ENCODE data around the gene CCDC63. TPM values are rescaled to one million over a fixed set of nuclear protein-coding genes. Genes with fewer than 3 reads are reported as not detected.
"Not testable (repeated sequence)": the region's sequence is repeated elsewhere in the genome, so short reads cannot be mapped to it uniquely, and the experiment has no call there.

Gene CCDC63
- total RNA-seq, 1 experiment from 2014 or later: not detected

DNA sequence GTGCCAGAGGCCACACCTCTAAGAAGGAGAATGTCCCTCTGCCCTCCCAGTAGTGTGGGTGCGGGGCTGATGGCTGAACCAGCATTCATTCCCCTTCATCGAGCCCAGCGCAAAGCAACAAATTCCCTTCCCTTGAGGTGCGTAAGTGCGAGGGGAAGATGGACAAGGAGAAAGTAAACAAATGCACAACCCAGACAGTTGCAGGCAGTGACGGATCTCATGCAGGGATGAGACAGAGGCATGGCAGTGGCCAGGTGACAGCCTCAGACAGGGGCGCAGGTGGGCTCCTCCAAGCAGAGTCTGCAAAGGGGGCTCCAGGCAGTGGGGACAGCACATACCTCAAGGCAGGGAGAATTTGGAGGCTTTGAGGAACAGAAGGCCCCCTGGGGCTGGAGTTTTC lies 75.9 kb downstream of the CCDC63 start:
- DNase-seq (ENCODE audit: low read depth): no peak

GRCh38 chr12:110923192-110923591 lies 76.4 kb downstream of the CCDC63 start:
- DNase-seq (ENCODE audit: low read depth): no peak

GRCh38 chr12:110923692-110924334 lies 77.0 kb downstream of the CCDC63 start:
- DNase-seq (ENCODE audit: low read depth): no peak

GRCh38 chr12:110927546-110927945 lies 80.8 kb downstream of the CCDC63 start:
- DNase-seq (ENCODE audit: low read depth): no peak

DNA sequence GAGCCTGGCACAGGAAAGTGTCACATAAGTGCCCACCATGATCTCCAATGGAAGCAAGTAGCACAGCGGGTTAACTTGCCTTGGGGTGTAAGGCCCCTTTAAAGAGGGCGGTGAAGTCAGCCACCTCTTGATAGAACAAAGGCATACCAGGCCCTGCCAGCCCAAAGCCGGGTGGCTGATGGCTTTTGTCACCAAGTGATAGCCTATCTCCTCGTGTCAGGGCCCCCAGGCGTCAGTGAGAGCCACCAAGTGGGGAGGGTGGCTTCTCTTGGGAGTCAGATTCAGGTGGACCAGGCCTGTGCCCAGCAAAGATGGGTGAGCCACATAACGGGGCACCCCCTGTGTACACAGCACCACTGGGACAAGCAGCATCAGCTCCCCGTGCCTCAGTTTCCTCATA lies 81.9 kb downstream of the CCDC63 start:
- no peak for DNase-seq (ENCODE audit: low read depth)

- DNase-seq (ENCODE audit: low read depth): no peak
Observed at GRCh38 chr12:110929818-110930217, 83.0 kb downstream of the CCDC63 start.

DNA sequence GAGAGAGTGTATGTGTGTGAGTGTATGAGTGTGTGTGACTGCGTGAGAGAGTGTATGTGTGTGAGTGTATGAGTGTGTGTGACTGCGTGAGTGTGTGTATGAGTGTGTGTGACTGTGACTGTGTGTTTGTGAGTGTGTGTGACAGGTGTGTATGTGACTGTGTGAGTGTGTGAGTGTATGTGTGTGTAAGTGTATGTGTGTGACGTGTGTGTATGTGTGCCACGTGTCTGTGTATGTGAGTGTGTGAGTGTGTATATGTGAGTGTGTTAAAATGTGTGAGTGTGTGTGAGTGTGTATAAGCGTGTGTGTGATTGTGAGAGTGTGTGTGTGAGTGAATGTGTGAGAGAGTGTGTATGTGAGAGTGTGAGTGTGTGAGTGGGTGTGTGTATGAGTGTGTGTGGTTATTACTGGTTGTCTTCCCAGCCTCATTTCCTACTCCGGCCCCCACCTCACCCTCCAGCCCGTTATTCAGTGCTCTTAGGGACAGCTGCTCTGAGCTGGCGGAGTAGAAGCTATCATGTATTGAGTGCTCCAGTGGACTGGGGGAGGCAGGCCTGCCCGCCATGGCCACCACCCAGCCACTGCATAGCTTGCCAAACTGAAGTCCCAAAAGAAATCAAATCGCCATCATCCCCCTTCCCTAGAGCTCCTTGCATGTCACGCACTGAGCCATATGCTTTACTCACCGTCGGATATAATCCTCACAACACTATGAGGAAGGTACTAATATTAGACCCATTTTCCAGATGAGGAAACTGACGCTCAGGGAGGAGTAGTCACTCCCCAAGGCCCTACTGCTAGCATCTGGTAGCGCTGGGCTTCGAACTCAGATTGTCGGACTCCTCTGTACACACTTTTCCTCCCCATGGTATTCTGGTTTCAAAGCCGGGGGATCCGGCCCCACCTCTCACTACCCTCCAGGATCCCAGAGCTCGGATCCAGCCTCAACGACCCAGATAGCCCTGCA lies 83.8 kb downstream of the CCDC63 start:
- no peak for DNase-seq (ENCODE audit: low read depth)

DNA sequence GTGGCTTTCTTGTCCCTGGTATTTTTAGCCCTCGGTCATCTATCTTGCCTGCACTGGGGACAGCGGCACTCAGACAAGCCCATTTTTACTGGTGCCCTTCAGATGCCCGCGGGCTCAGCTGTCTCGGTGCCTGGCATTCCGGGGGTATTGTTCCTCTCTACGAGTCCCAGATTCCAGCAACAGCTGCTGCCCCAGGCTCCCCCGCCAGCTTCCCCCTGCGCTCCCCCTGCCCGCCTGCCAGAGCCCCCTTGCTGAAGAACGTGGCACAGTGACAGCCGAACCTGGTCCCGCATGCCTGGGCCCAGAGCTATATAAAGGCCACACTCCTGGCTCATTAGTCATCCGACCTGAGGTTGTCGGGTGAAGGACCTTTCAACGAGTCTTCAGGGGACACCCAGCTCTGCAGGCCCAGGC lies 84.5 kb downstream of the CCDC63 start:
- DNase-seq (ENCODE audit: low read depth): peak; percentile 9

GRCh38 chr12:110932046-110932445 lies 85.3 kb downstream of the CCDC63 start:
- no peak for DNase-seq (ENCODE audit: low read depth)

DNA sequence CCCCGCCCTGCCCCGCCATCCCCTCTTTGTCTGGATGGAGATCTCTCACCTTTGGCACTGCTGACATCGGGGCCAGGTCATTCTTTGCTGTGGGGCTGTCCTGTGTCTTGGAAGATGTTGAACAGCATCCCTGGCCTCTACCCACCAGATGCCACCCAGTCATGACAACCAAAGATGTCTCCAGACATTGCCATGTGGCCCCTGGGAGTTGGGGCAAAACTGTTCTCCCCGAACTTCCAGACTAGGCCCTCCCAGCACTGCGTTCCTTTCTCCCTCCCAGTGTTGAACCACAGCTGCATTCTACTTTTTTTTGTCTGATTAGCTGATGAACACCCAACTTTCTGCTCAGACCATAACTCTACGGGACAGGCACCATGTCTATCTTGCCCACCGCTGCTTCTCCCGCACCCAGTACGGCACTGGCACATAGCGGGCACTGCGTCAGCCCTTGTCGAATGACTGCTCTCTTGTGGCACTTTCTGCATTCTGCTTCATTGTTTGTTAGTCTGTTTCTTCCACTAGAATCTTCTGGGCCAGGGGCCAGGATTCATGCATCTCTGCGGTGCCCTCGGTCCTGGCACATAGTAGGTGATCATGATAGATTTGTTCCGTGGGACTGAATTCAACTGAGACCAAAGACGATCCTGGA lies 86.7 kb downstream of the CCDC63 start:
- DNase-seq (ENCODE audit: low read depth): no peak

GRCh38 chr12:110934093-110934852 lies 87.5 kb downstream of the CCDC63 start:
- no peak for DNase-seq (ENCODE audit: low read depth)

GRCh38 chr12:110935588-110935987 lies 88.8 kb downstream of the CCDC63 start:
- no peak for DNase-seq (ENCODE audit: low read depth)

DNA sequence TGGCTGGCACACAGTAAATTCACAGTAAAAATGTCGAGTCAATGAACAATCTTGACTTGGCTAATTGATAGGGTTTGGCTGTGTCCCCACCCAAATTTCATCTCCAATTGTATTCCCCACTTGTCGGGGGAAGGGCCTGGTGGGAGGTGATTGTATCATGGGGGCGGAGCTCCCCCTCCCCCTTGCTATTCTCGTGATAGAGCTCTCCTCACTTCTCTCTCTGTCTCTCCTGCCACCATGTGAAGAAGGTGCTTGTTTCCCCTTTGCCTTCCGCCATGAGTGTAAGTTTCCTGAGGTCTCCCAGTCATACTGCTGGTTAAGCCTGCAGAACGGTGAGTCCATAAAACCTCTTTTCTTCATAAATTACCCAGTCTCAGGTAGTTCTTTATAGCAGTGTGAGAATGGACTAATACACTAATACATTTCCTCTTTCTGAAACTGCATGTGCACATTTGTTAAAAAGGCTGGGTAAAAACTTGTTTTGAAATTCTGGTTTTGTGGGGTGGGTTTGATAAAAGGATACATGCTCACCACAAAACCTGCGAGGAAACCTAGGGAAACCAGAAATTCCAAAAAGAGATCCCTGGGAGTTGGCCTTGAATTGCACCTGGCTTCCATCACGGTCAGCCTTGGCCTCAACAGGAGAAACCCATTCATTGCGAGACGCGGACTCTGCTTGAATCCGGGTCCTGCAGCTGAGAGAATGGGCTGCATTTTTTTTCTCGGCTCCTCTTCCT lies 89.7 kb downstream of the CCDC63 start:
- no peak for DNase-seq (ENCODE audit: low read depth)

GRCh38 chr12:110937104-110937641 lies 90.4 kb downstream of the CCDC63 start:
- DNase-seq (ENCODE audit: low read depth): peak; percentile 16

GRCh38 chr12:110940296-110940695 lies 93.5 kb downstream of the CCDC63 start:
- DNase-seq (ENCODE audit: low read depth): no peak

DNA sequence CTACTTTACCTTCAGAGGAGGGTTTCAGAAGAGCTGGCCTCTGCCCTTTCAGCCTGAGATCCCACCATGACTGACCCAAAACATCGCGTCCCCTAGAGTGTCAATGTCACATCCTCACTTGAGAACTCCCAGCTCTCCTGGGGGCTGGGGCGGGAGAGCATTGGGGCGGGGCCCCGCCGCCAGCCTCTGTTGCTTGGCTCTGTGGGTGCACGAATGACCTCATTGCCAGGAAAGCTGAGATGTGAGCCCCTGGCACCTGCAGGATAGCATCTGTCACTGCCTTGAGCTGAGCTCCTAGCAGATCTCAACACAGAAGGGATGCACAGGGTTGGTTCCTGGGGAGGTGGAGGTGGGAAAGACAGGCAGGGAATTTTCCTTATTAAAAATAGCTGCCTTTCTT lies 94.1 kb downstream of the CCDC63 start:
- DNase-seq (ENCODE audit: low read depth): no peak

DNA sequence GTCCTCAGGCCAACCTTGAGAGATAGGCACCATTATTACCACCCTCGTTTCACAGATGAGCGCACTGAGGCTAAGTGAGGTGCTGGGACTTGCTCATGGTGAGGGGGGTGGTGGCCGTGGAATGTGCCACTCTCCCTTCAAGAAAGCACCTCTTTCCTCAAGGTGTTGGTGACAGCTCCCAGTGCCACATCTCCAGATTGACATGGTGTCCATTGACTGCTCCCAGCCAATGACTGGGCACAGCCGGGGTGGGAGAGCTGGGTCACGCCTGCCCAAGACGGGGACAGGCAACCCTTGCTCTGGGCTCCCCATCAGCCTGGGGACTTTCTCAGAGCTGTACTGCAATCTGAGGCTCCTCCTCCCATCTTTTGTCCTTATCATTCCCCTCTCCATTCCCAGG lies 94.6 kb downstream of the CCDC63 start:
- DNase-seq (ENCODE audit: low read depth): no peak

- no peak for DNase-seq (ENCODE audit: low read depth)
Observed at GRCh38 chr12:110943373-110943772, 96.6 kb downstream of the CCDC63 start.

GRCh38 chr12:110948041-110948440 lies 101.3 kb downstream of the CCDC63 start:
- no peak for DNase-seq (ENCODE audit: low read depth)

GRCh38 chr12:110950466-110950865 lies 103.7 kb downstream of the CCDC63 start:
- DNase-seq (ENCODE audit: low read depth): not testable (repeated sequence)

DNA sequence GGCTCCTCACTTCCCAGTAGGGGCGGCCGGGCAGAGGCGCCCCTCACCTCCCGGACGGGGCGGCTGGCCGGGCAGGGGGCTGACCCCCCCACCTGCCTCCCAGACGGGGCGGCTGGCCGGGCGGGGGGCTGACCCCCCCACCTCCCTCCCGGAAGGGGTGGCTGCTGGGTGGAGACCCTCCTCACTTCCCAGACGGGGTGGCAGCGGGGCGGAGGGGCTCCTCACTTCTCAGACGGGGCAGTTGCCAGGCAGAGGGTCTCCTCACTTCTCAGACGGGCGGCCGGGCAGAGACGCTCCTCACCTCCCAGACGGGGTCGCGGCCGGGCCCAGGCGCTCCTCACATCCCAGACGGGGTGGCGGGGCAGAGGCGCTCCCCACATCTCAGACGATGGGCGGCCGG lies 104.1 kb downstream of the CCDC63 start:
- not testable (repeated sequence) for DNase-seq (ENCODE audit: low read depth)
